Measurements from ENCODE around the gene OR4C15.

Gene OR4C15

DNA sequence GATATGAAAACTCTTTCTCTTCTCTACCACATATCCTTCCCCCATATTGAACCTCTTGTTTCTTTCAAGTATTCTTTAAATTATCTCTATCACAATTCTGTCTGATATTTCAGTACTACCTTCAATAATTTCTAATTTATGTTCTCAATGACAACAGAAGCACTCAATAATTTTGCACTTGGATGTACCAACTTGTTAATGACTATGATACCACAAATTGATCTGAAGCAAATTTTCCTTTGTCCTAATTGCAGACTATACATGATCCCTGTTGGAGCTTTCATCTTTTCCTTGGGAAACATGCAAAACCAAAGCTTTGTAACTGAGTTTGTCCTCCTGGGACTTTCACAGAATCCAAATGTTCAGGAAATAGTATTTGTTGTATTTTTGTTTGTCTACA lies at the start of gene OR4C15:
OR4C15 (plus strand) TSS at position 301 of the 400 bp plus-strand sequence; CDS start at position 301, 0 bp downstream.
- Histone ChIP-seq H3K4me3 (ENCODE audit: low read depth, low read length) (no peak within 1 kb of the TSS), H3K9me3 (ENCODE audit: control insufficient read depth, insufficient read depth, low read depth, low read length) (peaks cover 56% of the 10 kb centered on the region; the same call in 1 of the 2 replicates), H3K36me3 (ENCODE audit: control insufficient read depth, insufficient read depth, low read length) (no peaks in the 10 kb centered on the region), H3K9ac (ENCODE audit: low read length) (no peak within 1 kb of the TSS), H3K4me1 (ENCODE audit: control insufficient read depth, insufficient read depth, low read length) (no peaks in the 10 kb centered on the region), H3K27ac (ENCODE audit: low read depth, low read length) (no peak within 1 kb of the TSS), H3K27me3 (ENCODE audit: control insufficient read depth, insufficient read depth, low read length) (no peaks in the 10 kb centered on the region)

- no peaks in the 10 kb centered on the region for H3K4me1 ChIP-seq (ENCODE audit: control insufficient read depth, insufficient read depth, low read length)
- no peaks in the 10 kb centered on the region for H3K27me3 ChIP-seq (ENCODE audit: control insufficient read depth, insufficient read depth, low read length)
- no peak within 1 kb of the TSS for H3K27ac ChIP-seq (ENCODE audit: low read depth, low read length)
- no peak within 1 kb of the TSS for H3K4me3 ChIP-seq (ENCODE audit: low read depth, low read length)
- H3K36me3 ChIP-seq (ENCODE audit: control insufficient read depth, insufficient read depth, low read length): no peaks in the 10 kb centered on the region
- H3K9ac ChIP-seq (ENCODE audit: low read length): no peak within 1 kb of the TSS
- peaks cover 46% of the 10 kb centered on the region for H3K9me3 ChIP-seq (ENCODE audit: control insufficient read depth, insufficient read depth, low read depth, low read length)
Observed at GRCh38 chr11:55571828-55572227, 17.6 kb downstream of the OR4C15 start, which contains the start of gene OR4C16. Gene OR4C16 (plus strand): TSS chr11:55572128. CDS start chr11:55572128, 0 bp downstream.

GRCh38 chr11:55572548-55572947 lies 18.3 kb downstream of the OR4C15 start:
- Histone ChIP-seq H3K27me3 (ENCODE audit: control insufficient read depth, insufficient read depth, low read length) (no peaks in the 10 kb centered on the region), H3K27ac (ENCODE audit: low read depth, low read length) (no peak overlapping the region), H3K9me3 (ENCODE audit: control insufficient read depth, insufficient read depth, low read depth, low read length) (peaks cover 51% of the 10 kb centered on the region), H3K9ac (ENCODE audit: low read length) (no peak overlapping the region), H3K36me3 (ENCODE audit: control insufficient read depth, insufficient read depth, low read length) (no peaks in the 10 kb centered on the region), H3K4me3 (ENCODE audit: low read depth, low read length) (no peak overlapping the region), H3K4me1 (ENCODE audit: control insufficient read depth, insufficient read depth, low read length) (no peaks in the 10 kb centered on the region)
